GM21515 (cell line): ENCODE results near the gene PGRMC1.
"Not testable (repeated sequence)": the region's sequence is repeated elsewhere in the genome, so short reads cannot be mapped to it uniquely, and the experiment has no call there.

Experiments
- ATAC-seq: cut with Tn5 transposase; IDR thresholded peaks from one replicate; pipeline ENCODE4 v1.9.1; 2021; ENCODE audit not compliant: unreplicated experiment

Gene PGRMC1

GRCh38 chrX:119231936-119232445, 4.1 kb upstream of the PGRMC1 start:
- no peak for ATAC-seq

DNA sequence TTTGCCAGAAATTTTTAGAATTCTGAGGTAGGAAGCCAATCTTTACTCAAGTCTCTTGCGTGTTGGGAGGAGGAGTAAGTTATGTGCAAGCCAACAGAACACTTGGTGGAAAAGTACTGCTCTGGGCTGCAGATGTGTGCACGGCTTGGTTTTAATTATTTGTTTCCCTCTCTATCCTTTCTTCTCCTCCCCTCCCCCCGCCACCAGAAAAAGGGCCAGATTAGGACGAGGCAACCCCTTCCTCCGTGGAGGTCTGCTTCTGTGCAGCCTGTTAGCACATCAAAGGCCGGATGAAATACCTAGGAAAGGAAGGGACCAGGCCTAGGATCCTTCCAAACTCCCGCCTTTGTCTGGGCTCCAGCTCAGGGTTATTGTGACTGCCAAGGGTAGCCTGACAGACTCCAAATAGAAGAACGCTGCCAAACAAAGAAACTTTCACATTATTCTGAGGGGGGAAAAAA, 1.0 kb upstream of the PGRMC1 start:
- ATAC-seq: no peak

- ATAC-seq: peak; percentile 16
Measured at GRCh38 chrX:119236623-119237561, 807 bp downstream of the PGRMC1 start.

- no peak for ATAC-seq
Measured at GRCh38 chrX:119237562-119237942, 1.5 kb downstream of the PGRMC1 start.

DNA sequence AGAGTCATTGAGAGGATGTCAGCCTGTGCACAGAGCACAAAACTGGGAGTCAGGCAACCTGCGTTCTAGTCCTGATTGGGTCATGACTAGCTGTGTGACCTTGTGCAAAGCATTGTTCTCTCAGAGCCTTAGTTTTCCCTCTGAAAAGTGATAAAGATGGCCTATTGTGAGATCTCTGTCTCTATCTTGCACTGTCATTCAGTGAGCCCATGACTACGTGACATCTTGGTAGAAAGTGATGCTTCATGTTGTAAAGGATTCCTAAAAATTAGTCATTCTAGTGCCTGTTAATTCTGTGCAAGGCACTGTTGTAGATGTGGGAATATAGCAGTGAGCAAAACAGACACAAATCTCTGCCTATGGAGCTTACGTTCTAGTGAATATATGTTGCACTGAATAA, 2.5 kb downstream of the PGRMC1 start:
- ATAC-seq: no peak

DNA sequence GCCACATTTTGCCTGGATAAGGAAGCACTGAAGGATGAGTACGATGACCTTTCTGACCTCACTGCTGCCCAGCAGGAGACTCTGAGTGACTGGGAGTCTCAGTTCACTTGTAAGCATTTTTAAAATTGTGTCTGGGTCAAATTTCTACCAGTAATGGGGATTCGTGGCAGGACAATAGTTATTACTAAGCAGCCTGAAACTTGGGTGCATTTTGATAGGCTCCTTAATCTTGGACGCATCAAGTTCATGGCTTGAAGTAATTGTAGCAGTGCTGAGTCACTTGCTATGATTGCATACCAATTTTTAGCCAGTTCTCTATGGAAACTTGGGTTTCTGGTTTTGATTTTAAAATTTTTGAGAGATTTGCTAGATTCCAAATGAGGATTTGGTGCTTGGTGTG, 4.3 kb downstream of the PGRMC1 start:
- no peak for ATAC-seq

DNA sequence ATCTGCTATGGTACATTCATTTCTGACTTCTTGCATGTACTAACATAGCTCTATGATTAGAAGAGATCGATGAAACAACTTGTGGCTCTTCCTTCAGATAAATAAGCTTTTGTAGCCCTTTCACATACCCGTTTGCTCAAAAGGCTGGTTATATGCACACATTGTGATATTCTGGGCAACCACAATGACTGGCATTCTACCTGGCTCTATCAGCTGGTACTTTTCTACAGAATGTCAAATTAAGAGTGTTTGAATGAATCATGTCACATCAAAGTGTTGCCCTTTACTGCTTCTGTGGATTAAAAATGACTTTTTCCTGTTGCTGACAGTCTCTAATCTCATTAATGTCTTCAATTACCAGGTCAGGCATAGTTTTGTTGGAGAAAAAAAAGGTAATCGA, 11.6 kb downstream of the PGRMC1 start:
- no peak for ATAC-seq

GRCh38 chrX:119249891-119250290, 13.8 kb downstream of the PGRMC1 start:
- ATAC-seq: no peak

GRCh38 chrX:119251386-119251785, 15.3 kb downstream of the PGRMC1 start:
- no peak for ATAC-seq

DNA sequence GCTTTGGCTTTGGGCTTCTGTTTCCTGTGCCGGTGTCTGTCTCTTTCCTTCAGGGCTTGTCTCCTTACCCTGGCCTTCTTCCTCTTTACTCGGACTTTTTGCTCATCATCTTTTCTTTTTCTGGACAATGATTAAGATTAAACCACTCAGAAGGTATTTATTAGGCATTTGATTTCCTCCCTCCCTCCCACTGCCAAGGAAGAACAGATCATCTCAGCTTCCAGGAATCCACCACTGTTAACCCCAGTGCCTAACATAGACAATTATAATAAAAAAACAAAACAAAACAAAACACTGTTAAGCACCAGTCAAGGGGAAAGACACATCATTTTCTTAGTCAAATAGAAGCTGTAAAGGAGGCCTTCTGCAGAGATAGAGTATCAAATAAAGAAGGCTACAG, 16.6 kb downstream of the PGRMC1 start:
- ATAC-seq: no peak

DNA sequence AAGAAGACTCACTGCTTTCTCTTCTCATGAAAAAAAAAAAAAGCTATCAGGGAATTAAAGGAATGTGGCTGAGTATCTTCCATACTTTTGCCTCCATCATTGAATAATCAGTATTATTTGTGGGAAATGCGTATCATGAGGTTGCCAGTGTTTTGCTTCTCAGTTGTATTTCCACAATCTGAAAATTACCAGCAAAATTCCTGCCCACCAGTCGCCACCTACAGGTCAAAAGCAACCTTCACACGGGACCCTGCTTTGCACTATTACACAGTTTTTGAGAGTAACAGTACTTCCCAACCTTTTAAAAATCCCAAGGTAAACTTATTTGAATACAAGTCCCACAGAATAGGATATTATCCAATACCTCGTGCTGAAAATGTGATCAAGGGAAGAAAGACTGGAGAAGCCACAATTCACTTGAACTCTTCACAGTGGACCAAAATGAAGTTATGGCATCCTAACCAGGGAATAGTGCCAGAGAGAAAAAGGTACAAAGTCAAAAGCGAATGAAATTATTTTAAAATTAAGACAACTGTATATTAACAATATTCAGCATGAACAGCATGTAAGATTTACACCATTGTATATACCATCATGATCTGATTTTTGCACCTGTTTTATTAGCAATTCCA, 30.4 kb downstream of the PGRMC1 start:
- no peak for ATAC-seq

DNA sequence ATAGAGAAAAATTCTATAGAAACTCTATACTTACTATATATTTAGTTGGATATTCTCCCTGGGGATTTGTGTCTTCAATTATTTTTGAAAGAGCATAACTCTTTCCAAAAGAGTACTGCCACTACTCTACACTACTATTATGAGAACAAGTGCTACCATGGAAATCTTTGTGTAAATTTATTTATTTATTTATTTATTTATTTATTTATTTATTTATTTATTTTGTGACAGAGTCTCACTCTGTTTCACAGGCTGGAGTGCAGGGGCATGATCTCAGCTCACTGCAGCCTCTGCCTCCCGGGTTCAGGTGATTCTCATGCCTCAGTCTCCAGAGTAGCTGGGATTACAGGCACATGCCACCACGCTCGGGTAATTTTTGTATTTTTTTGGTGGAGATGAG, 31.0 kb downstream of the PGRMC1 start:
- not testable (repeated sequence) for ATAC-seq

GRCh38 chrX:119272882-119273419, 36.9 kb downstream of the PGRMC1 start:
- ATAC-seq: no peak

- no peak for ATAC-seq
Measured at GRCh38 chrX:119273420-119274192, 37.5 kb downstream of the PGRMC1 start.

DNA sequence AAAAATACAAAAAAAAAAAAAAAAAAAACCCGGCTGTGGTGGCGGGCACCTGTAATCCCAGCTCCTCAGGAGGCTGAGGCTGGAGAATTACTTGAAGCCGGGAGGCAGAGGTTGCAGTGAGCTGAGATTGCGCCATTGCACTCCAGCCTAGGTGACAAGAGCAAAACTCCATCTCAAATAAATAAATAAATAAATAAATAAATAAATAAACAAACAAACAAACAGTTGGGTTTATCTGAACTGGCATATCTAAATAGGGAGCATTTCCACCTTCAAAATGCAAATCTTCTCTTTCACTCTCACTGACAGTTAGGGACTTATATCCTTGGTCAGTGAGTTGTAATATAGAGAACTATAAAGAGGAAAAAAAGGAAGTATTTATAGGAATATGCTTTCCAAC, 46.3 kb downstream of the PGRMC1 start:
- not testable (repeated sequence) for ATAC-seq

DNA sequence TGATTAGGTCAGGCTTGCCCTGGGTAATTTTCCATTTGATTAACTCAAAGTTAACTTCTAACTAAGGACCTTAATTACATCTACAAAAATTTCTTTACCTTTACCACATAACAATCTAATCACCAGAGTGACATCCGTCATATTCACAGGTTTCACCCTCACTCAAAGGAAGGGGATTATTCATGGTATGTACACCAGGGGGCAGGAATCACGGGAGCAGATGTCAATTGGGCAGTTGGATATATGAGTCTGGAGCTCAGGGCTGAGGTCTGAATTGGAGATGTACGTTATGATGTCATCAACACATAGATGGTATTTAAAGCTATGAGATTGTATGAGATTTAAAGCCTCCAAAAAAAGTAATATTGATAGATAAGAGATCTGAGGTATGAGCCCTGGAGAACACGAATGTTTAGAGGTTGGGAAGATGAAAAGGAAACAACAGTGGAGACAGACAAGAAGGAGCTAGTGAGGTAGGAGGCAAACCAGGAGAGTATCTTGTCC, 52.9 kb downstream of the PGRMC1 start:
- no peak for ATAC-seq

GRCh38 chrX:119290476-119290875, 54.4 kb downstream of the PGRMC1 start:
- no peak for ATAC-seq

DNA sequence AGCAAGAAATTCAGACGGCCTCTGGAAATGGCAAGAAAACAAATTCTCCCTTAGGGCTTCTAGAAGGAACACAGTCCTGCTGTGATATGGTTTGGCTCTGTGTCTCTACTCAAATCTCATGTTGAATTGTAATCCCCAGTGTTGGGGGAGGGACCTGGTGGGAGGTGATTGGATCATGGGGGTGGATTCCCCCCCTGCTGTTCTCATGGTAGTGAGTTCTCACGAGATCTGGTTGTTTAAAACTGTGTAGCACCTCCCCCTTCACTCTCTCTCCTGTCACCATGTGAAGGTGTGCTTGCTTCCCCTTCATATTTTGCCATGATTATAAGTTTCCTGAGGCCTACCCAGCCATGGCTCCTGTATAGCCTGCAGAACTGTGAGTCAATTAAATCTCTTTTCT, 55.2 kb downstream of the PGRMC1 start:
- ATAC-seq: not testable (repeated sequence)

DNA sequence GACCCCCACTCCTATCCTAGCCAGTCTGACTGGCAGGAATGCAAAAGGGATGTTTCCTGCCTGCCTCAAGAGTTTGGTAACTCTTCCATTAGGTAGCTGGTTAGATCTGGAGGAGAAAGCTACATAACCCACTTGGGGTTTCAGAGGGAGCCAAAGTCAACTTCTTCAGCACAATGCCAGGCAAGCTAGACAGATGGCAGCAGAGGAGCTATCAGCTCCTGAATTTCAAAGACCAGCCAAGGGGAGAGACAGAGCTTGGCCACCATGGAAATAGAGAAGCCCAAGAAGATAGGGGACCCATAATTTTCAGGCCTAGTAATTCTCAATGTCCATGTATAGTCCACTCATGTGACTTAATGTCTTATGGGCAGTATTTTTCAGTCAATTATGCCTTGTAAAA, 56.4 kb downstream of the PGRMC1 start:
- no peak for ATAC-seq
